ENCODE results near the gene NUDT1.

GRCh38 chr7:2266911-2267310 is 24.9 kb downstream of the NUDT1 start:
- TF ChIP-seq CTCF (conservative IDR thresholded peaks at IDR 0.05 in 1 of 2, IDR thresholded peaks at IDR 0.05 in 1 of 2; ENCODE audit: low read depth in 1 of 2, low read length in 2 of 2) (no peak), EZH2 (IDR thresholded peaks at IDR 0.05; ENCODE audit: low read length, missing control alignments) (no peak)
